Mesenteric fat pad (tissue), 1 donor: ENCODE data around the gene TFPI2. TPM values are rescaled to one million over a fixed set of nuclear protein-coding genes. Genes with fewer than 3 reads are reported as not detected.
"Not testable (repeated sequence)": the region's sequence is repeated elsewhere in the genome, so short reads cannot be mapped to it uniquely, and the experiment has no call there.

ENCODE experiments used
- DNase-seq: peaks from one replicate; pipeline ENCODE4 v3.0.0-alpha.2; 2020; ENCODE audit warnings: low spot score
- long read RNA-seq: library from polyadenylated mRNA; unstranded; transcript quantifications from one replicate; pipeline ENCODE4 v2.0.0, GENCODE V29; 2020
- total RNA-seq: library from RNA; stranded (reverse); fragmentation: NEBNext Ultra II Directional; extraction: Animal tissue kit (Norgen Biotek cat#: 25700); gene quantifications from one replicate; pipeline ENCODE4 v1.2.1, GENCODE V29; 2021
- donor health status: DM: yes; HTN: yes; CAD: no.

The TFPI2 gene
- total RNA-seq, result 27.9 TPM
- long read RNA-seq, transcript TFPI2-201 (5 exons, 2,445 nt), result major isoform, 55 of 72 reads
- long read RNA-seq, partial matches to known transcripts, result 11 of 72 reads
- long read RNA-seq, other reads (novel, unspliced or antisense), result 5 of 72 reads

DNA sequence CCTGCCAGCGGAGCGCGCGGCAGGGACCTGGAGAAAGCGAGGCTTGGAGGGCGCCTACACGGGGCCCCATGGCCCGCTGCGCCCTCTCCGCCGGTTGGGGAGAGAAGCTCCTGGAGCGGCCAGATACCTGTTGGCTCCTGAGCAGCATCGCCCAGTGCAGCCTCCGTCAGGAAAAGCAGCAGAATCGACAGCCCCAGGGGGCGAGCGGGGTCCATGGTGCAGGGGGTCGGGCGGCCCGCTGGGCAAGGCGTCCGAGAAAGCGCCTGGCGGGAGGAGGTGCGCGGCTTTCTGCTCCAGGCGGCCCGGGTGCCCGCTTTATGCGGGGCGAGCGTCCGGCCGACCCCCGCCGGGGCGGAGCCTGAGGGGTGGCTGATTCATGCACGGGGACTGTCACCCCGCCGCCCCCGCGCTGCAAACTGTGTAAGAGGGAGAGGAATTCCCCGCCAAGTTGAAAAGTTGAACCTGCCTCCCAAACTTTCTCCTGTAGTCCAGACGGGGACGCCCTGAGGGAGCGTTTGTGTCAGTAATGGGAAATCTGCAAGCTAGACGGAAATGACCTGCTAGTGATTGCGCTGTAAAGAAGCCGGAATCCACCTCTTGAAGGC, at the start of gene TFPI2:
TFPI2 (minus strand) TSS at position 290 of the 605 bp plus-strand sequence; CDS start at position 215, 75 bp downstream.
- no peak for DNase-seq

GRCh38 chr7:93938293-93938692, 47.7 kb upstream of the TFPI2 start:
- no peak for DNase-seq

GRCh38 chr7:93937818-93938217, 47.3 kb upstream of the TFPI2 start:
- no peak for DNase-seq

- DNase-seq, result no peak
Observed at GRCh38 chr7:93935102-93935501, 44.5 kb upstream of the TFPI2 start.

DNA sequence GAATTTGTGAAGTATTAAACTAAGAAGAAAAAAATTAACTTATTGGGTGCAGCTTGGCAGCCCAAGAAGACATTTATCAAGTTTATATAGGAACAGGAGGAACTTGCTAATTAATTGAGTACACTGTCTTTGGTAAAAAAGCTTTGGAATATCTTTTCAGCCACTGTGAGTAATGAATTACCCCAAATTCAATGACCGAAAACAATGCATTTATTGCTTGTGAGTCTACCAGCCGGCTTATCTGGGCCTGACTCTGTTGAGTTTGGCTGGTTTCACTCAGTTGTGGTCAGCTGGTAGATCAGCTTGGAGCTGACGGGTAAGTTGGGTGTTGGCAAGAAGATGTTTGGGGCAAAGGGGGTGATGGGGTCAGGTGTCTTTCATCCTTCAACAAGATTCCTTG, 42.6 kb upstream of the TFPI2 start:
- no peak for DNase-seq

- DNase-seq, result no peak
Observed at GRCh38 chr7:93931655-93932054, 41.1 kb upstream of the TFPI2 start.

GRCh38 chr7:93927585-93927984, 37.0 kb upstream of the TFPI2 start:
- no peak for DNase-seq

DNA sequence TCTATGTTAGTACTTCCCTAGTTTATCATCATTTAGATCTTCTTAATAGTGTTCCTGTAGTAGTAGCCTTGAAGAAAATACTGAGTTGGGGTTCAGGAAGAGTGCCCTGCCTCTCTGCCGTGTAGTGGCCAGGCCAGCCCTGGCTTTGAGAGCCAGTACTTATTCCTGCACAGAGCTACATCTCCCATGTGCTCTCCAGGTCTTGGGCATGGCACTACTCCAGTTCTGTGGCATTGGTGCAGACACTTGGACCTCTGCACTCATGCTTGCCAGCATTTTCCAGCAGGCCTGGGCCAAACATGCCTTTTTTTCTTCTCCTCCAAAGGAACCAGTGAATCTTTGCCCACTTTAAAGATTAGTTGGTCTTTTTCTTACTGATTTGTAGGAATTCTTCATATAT, 36.2 kb upstream of the TFPI2 start:
- no peak for DNase-seq

DNA sequence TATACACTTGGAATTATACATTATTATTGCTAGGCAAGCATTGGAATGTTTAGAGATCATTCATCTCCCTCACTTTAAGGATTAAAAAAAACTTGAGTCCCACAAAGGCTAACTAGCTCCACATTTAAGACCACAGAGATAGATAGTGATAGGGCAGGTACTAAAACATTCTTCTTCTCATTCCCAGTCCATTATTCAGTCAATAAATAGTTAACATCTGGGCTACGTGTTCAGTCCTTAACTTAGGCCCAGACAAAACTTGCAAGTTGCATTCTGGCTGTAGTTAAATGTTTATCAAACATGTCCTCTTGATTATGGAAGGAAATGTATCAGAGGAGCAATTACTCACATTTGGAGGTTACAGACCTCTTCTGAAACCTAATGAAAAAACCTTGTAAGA, 33.4 kb upstream of the TFPI2 start:
- DNase-seq, result no peak

DNA sequence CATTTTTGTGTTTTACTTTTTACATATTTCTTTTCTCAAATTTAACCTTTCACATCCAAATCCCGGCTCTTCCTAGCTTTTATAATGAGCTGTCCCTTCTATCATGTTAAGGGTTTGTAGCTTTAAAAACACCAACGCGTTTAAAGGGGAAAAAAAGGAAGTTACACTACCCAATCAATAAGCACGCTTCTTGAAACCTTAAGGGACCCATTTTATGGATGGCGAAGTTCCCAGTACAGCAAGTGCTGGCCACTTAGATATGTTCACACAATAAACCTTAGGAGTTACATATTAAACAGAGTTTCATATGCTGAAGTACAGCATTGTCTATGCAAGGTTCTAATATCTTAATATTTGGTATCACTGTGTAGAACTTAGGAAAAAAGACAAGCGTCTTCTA, 32.7 kb upstream of the TFPI2 start:
- no peak for DNase-seq

- peak; percentile 91 for DNase-seq
Observed at GRCh38 chr7:93921607-93922566, 31.3 kb upstream of the TFPI2 start, which contains the start of gene GNG11. TSS of gene GNG11 (plus strand) at chr7:93921735. CDS start at chr7:93922138, 403 bp downstream.

DNA sequence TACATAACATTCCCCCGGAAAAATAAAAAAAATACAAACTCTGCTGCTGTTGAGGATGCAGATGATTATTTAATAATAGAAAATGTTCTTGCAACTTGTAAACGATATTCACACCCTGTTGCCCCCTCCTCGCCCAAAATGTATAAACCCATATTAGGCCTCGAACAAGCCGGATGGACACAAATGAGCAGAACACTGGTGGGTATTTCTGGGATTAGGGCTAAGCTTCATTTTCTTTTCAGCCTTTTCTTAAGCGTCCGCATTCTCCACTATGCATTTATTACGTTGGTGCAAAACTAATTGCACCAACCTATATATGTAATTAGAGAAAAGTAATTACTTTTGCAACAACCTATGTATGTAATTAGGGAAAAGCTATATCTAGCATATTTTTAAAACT, 30.6 kb upstream of the TFPI2 start:
- no peak for DNase-seq

GRCh38 chr7:93920496-93921182, 30.1 kb upstream of the TFPI2 start:
- DNase-seq, result no peak

GRCh38 chr7:93916315-93916714, 25.8 kb upstream of the TFPI2 start:
- DNase-seq, result not testable (repeated sequence)

DNA sequence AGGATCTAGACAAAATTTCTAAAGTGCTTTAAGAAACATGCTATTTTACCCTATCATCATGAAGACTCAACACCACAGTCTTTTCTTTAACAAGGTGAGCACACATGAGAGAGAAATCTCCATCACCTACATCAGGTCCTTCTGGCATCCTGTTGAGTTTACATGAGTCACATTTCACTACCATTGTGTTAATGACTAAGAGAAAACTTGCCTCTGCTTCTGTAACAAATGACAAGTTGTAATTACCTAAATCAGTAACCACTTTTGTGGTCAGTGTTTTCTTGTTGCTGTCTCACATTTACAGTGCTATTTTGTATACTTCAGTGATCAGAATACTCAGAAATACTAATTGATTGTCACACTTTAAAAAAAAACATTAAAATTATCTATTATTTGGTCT, 25.3 kb upstream of the TFPI2 start:
- not testable (repeated sequence) for DNase-seq

DNA sequence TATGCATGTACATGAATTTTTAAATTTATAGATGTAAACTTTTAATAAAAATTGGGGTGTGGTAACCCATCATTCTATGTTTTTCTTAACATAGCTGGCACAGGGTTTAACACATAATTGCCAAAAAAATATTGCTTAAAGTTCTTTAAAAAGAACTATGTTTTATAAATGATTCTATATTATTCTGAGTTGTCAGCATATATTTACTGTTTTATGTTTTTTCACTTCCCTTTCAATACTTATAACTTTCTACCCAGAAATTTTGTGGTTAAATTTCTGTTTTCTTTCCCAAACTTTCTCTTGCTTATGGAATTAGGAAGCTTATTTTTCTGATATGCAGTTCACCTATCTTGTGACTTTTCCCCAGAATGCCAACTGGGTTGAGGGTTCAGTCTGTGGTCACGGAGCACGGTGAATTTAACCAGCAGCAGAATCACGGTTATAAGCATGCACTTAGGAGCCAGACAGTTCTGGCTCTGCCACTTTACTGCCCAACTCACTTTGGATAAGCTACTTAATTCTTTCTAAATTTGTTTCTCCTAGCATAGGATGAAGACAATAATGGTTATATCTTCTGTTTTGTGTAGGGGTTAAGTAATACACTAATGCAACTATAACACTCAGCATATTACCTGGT, 24.8 kb upstream of the TFPI2 start:
- not testable (repeated sequence) for DNase-seq

DNA sequence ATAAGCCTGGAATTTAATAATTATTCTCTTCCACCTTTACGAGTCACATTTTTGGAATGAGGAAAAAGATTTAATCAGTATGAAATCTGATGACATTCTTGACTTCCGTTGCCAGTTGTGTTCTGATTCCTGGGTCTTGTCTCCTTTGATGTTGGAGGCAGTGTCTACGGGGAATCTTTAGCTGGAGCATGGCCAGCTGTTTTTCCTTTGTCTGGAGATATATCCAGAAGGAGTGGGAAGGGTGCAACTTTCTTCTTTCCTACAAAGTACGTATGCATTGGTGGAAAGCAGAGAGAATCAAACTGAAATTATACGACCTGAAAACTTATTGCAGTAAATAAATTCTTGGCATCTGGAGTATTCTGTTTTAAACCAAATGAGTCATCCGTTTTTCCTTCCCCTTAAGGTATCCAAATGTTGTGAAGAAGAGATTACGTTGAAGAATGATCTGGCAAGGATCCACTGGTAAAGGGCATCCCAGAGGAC, 24.1 kb upstream of the TFPI2 start:
- DNase-seq, result no peak

DNA sequence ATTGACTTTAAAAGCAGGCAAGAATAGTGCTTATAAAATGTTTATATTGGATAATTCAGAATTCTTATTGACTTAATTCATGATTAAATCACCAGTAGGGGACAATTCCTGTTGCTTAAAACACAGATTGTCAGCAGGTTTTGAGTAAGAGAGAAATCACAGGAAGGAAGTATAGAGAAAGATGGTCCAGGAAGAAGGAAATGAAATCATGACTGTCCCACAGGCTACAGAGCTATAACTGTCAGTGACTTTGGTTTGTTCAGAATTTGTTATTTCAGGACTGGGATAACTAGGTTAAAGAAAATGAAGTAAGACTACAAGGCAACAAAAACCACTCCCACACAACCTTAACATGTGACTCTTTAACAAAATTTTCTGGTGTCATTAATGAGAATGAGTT, 22.6 kb upstream of the TFPI2 start:
- no peak for DNase-seq

GRCh38 chr7:93911661-93912060, 21.1 kb upstream of the TFPI2 start:
- DNase-seq, result not testable (repeated sequence)

DNA sequence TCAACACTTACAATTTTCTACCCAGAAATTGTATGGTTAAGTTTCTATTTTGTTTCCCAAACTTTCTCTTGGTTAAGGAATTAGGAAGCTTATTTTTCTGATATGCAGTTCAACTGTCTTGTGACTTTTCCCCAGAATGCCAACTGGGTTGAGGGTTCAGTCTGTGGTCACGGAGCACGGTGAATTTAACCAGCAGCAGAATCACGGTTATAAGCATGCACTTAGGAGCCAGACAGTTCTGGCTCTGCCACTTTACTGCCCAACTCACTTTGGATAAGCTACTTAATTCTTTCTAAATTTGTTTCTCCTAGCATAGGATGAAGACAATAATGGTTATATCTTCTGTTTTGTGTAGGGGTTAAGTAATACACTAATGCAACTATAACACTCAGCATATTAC, 20.7 kb upstream of the TFPI2 start:
- not testable (repeated sequence) for DNase-seq
